ENCODE measurements around the gene FBXL16. TPM values are rescaled to one million over a fixed set of nuclear protein-coding genes. Genes with fewer than 3 reads are reported as not detected.
A peak's percentile ranks its signal among the peaks of the same experiment; 100 is the strongest.

FBXL16 gene
- total and polyA plus RNA-seq, 2 of the 13 experiments (the other 11 are each of a cell fraction or from before 2014, with no cell fraction given), result 0.22 to 2.0 TPM

DNA sequence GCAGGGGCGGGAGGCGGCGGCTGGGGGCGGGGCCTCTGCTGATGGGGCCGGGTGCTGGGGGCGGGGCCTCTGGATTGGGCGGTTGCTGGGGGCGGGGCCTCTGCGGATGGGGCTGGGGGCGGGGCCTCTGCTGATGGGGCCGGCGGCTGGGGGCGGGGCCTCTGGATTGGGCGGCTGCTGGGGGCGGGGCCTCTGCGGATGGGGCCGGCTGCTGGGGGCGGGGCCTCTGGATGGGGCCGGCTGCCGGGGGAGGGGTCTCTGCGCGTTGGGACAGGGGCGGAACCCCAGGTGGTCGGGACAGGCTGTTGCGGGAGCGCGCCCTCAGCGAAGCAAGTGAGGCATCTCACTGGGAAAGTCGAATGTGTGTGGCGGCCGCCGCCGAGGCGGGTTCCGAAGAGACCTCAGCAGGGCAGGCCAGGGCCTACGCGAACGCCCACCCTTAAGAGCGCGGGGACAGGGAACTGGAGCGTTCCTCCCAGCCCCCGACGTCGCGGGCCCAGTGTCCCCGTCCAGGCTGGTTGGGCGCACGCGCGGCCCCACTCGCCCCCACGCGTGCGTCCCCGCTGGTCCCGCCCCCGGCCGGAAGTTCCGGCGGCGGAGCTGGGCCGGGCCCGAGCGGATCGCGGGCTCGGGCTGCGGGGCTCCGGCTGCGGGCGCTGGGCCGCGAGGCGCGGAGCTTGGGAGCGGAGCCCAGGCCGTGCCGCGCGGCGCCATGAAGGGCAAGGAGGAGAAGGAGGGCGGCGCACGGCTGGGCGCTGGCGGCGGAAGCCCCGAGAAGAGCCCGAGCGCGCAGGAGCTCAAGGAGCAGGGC, 25.6 kb downstream of the FBXL16 start, which contains the start of gene STUB1 (continued):
- TF ChIP-seq, protein P1, sequence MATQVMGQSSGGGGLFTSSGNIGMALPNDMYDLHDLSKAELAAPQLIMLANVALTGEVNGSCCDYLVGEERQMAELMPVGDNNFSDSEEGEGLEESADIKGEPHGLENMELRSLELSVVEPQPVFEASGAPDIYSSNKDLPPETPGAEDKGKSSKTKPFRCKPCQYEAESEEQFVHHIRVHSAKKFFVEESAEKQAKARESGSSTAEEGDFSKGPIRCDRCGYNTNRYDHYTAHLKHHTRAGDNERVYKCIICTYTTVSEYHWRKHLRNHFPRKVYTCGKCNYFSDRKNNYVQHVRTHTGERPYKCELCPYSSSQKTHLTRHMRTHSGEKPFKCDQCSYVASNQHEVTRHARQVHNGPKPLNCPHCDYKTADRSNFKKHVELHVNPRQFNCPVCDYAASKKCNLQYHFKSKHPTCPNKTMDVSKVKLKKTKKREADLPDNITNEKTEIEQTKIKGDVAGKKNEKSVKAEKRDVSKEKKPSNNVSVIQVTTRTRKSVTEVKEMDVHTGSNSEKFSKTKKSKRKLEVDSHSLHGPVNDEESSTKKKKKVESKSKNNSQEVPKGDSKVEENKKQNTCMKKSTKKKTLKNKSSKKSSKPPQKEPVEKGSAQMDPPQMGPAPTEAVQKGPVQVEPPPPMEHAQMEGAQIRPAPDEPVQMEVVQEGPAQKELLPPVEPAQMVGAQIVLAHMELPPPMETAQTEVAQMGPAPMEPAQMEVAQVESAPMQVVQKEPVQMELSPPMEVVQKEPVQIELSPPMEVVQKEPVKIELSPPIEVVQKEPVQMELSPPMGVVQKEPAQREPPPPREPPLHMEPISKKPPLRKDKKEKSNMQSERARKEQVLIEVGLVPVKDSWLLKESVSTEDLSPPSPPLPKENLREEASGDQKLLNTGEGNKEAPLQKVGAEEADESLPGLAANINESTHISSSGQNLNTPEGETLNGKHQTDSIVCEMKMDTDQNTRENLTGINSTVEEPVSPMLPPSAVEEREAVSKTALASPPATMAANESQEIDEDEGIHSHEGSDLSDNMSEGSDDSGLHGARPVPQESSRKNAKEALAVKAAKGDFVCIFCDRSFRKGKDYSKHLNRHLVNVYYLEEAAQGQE (IDR thresholded peaks at IDR 0.05; ENCODE audit: borderline replicate concordance in 1 of 2, low read depth in 1 of 2, low read length in 2 of 2), result no peak
- TF ChIP-seq, protein P2, sequence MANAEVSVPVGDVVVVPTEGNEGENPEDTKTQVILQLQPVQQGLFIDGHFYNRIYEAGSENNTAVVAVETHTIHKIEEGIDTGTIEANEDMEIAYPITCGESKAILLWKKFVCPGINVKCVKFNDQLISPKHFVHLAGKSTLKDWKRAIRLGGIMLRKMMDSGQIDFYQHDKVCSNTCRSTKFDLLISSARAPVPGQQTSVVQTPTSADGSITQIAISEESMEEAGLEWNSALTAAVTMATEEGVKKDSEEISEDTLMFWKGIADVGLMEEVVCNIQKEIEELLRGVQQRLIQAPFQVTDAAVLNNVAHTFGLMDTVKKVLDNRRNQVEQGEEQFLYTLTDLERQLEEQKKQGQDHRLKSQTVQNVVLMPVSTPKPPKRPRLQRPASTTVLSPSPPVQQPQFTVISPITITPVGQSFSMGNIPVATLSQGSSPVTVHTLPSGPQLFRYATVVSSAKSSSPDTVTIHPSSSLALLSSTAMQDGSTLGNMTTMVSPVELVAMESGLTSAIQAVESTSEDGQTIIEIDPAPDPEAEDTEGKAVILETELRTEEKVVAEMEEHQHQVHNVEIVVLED (CRISPR knock-in tag; IDR thresholded peaks at IDR 0.05; ENCODE audit: borderline replicate concordance), result 0 out of 2 replicates have a peak, but pooled peaks have one; percentile 43
- 0 out of 2 replicates have a peak, but pooled peaks have one; percentile 13 for TF ChIP-seq ELF3 (CRISPR knock-in tag; IDR thresholded peaks at IDR 0.05)
- TF ChIP-seq ZNF496 (CRISPR knock-in tag; IDR thresholded peaks at IDR 0.05; ENCODE audit: insufficient replicate concordance), result no peak
- peak; percentile 75 for TF ChIP-seq ZFY (CRISPR knock-in tag; IDR thresholded peaks at IDR 0.05)
- no peak for TF ChIP-seq ESRRA (CRISPR knock-in tag; IDR thresholded peaks at IDR 0.05; ENCODE audit: low read depth)
- TF ChIP-seq, protein P3, sequence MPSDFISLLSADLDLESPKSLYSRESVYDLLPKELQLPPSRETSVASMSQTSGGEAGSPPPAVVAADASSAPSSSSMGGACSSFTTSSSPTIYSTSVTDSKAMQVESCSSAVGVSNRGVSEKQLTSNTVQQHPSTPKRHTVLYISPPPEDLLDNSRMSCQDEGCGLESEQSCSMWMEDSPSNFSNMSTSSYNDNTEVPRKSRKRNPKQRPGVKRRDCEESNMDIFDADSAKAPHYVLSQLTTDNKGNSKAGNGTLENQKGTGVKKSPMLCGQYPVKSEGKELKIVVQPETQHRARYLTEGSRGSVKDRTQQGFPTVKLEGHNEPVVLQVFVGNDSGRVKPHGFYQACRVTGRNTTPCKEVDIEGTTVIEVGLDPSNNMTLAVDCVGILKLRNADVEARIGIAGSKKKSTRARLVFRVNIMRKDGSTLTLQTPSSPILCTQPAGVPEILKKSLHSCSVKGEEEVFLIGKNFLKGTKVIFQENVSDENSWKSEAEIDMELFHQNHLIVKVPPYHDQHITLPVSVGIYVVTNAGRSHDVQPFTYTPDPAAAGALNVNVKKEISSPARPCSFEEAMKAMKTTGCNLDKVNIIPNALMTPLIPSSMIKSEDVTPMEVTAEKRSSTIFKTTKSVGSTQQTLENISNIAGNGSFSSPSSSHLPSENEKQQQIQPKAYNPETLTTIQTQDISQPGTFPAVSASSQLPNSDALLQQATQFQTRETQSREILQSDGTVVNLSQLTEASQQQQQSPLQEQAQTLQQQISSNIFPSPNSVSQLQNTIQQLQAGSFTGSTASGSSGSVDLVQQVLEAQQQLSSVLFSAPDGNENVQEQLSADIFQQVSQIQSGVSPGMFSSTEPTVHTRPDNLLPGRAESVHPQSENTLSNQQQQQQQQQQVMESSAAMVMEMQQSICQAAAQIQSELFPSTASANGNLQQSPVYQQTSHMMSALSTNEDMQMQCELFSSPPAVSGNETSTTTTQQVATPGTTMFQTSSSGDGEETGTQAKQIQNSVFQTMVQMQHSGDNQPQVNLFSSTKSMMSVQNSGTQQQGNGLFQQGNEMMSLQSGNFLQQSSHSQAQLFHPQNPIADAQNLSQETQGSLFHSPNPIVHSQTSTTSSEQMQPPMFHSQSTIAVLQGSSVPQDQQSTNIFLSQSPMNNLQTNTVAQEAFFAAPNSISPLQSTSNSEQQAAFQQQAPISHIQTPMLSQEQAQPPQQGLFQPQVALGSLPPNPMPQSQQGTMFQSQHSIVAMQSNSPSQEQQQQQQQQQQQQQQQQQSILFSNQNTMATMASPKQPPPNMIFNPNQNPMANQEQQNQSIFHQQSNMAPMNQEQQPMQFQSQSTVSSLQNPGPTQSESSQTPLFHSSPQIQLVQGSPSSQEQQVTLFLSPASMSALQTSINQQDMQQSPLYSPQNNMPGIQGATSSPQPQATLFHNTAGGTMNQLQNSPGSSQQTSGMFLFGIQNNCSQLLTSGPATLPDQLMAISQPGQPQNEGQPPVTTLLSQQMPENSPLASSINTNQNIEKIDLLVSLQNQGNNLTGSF (CRISPR knock-in tag; IDR thresholded peaks at IDR 0.05), result peak; percentile 80; the same call in 1 of the 2 replicates
- TF ChIP-seq PHF21A (CRISPR knock-in tag; IDR thresholded peaks at IDR 0.05), result 0 out of 2 replicates have a peak, but pooled peaks have one; percentile 27
- TF ChIP-seq ETV5 (CRISPR knock-in tag; IDR thresholded peaks at IDR 0.05; ENCODE audit: borderline replicate concordance), result peak; percentile 47
- 0 out of 2 replicates have a peak, but pooled peaks have one; percentile 26 for TF ChIP-seq KDM5B (CRISPR knock-in tag; IDR thresholded peaks at IDR 0.05; ENCODE audit: borderline replicate concordance)
- TF ChIP-seq, protein P4, sequence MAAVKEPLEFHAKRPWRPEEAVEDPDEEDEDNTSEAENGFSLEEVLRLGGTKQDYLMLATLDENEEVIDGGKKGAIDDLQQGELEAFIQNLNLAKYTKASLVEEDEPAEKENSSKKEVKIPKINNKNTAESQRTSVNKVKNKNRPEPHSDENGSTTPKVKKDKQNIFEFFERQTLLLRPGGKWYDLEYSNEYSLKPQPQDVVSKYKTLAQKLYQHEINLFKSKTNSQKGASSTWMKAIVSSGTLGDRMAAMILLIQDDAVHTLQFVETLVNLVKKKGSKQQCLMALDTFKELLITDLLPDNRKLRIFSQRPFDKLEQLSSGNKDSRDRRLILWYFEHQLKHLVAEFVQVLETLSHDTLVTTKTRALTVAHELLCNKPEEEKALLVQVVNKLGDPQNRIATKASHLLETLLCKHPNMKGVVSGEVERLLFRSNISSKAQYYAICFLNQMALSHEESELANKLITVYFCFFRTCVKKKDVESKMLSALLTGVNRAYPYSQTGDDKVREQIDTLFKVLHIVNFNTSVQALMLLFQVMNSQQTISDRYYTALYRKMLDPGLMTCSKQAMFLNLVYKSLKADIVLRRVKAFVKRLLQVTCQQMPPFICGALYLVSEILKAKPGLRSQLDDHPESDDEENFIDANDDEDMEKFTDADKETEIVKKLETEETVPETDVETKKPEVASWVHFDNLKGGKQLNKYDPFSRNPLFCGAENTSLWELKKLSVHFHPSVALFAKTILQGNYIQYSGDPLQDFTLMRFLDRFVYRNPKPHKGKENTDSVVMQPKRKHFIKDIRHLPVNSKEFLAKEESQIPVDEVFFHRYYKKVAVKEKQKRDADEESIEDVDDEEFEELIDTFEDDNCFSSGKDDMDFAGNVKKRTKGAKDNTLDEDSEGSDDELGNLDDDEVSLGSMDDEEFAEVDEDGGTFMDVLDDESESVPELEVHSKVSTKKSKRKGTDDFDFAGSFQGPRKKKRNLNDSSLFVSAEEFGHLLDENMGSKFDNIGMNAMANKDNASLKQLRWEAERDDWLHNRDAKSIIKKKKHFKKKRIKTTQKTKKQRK (IDR thresholded peaks at IDR 0.05; ENCODE audit: low read length), result no peak
- no peak for TF ChIP-seq TSC22D2 (CRISPR knock-in tag; IDR thresholded peaks at IDR 0.05; ENCODE audit: borderline replicate concordance)
- no peak for TF ChIP-seq NFYC (CRISPR knock-in tag; IDR thresholded peaks at IDR 0.05)
